Choroid plexus epithelial cell (primary cell): ENCODE measurements around the gene RETREG1.
"Not testable (repeated sequence)": the region's sequence is repeated elsewhere in the genome, so short reads cannot be mapped to it uniquely, and the experiment has no call there.

Experiments
- DNase-seq: peaks from one replicate; pipeline ENCODE4 v3.0.0-alpha.2; 2010; ENCODE audit warnings: low read depth
- H3K4me3 ChIP-seq: 2 replicates; pipeline ENCODE4 v1.5.1; 2011; ENCODE audit warnings: low read depth, mild to moderate bottlenecking, control low read depth, low read length, moderate library complexity
- TF ChIP-seq, protein P1 (sequence below): conservative IDR thresholded peaks from 2 replicates; pipeline ENCODE4 v1.5.1; 2011; ENCODE audit warnings: low read depth, mild to moderate bottlenecking, control low read depth, inconsistent platforms, low read length, moderate library complexity

The RETREG1 gene

DNA sequence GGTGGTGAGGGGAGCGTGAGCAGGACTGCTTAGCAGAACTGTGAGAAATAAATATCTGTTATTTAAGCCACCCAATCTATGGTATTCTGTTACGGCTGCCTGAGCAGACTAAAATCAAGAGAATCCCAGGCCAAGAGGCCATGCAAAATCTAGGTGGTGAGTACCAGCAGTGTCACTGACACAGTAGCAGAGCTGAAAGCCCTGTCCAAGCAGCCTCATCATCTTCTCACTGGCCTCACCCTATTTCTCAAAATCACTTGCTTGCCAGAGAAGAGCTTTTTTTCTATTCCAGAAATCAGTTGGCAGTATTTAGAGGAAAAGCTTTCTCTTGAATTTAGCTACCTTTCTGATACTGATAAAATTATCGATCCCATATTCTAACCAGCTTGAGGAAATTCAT lies 68.0 kb downstream of the RETREG1 start:
- no peak for DNase-seq
- no peak overlapping the region for H3K4me3 ChIP-seq
- TF ChIP-seq, protein P1, sequence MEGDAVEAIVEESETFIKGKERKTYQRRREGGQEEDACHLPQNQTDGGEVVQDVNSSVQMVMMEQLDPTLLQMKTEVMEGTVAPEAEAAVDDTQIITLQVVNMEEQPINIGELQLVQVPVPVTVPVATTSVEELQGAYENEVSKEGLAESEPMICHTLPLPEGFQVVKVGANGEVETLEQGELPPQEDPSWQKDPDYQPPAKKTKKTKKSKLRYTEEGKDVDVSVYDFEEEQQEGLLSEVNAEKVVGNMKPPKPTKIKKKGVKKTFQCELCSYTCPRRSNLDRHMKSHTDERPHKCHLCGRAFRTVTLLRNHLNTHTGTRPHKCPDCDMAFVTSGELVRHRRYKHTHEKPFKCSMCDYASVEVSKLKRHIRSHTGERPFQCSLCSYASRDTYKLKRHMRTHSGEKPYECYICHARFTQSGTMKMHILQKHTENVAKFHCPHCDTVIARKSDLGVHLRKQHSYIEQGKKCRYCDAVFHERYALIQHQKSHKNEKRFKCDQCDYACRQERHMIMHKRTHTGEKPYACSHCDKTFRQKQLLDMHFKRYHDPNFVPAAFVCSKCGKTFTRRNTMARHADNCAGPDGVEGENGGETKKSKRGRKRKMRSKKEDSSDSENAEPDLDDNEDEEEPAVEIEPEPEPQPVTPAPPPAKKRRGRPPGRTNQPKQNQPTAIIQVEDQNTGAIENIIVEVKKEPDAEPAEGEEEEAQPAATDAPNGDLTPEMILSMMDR: no peak

DNA sequence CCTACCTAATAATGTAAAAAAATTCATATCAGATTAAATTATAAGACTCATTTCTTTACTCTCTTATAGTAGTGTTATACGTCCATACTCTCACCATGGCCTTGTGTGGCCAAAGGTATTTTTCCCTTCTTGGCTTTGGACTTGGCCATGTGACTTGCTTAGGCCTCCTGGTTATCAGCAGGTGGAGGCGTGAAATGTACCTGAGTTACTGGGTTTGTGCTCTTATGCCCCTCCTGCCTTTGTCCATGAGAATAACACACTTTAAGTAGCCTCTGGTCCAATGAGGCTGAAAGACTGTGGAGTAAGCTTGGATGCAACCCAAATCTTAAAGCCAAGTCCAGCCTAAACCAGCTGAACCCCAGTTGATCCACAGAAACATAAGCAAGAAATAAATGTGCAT lies 68.7 kb downstream of the RETREG1 start:
- TF ChIP-seq, protein P1: no peak
- no peak for DNase-seq
- no peak overlapping the region for H3K4me3 ChIP-seq

DNA sequence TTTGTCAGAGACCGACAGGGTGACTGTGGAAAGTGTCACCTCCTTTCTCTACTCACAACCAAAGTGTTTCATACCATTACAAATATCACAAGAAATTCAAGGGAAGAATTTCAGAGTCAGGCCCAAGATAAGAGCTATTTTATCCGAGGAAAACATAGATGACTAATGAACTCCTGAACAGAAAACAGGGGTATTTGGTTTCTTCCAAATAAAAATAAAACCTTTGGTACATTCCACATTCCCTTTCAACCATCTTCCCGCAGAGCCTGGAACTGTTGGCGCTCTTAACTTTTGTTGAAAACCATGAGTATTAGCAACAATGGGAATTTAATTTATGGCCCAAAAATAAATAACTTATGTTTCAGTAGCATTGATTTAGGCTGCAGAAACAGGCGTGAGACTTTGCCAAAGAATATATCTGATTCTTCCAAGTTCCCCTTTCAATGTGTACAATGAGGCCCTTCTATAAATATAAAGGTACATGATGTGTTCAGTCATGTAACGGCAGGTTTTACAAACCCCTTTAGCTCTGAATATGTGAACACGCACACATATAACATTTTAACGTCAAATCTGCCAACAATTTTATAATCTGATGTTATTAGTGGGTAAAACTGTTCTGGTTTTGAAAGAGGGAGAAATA lies 69.5 kb downstream of the RETREG1 start:
- peak; percentile 71 for DNase-seq
- TF ChIP-seq, protein P1: no peak
- H3K4me3 ChIP-seq: no peak overlapping the region

DNA sequence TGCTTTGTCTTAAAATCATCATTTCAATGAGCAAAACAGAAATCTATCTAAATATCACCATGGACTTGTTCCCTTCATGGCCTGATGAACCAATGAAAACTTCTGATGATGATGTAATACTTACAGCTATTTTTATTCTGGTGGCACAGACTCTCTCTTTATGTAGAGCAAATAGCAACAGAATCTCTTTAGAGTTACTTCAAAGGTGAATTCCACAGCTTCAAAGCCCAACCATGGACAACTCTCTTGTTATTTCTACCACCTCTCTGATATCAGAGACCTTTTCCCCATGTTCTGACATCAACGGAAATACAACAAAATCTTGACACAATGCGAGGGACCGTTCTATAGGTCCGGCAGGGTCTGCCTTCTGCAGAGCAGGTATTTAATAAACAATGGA lies 70.1 kb downstream of the RETREG1 start:
- TF ChIP-seq, protein P1: no peak
- H3K4me3 ChIP-seq: no peak overlapping the region
- peak; percentile 63 for DNase-seq

DNA sequence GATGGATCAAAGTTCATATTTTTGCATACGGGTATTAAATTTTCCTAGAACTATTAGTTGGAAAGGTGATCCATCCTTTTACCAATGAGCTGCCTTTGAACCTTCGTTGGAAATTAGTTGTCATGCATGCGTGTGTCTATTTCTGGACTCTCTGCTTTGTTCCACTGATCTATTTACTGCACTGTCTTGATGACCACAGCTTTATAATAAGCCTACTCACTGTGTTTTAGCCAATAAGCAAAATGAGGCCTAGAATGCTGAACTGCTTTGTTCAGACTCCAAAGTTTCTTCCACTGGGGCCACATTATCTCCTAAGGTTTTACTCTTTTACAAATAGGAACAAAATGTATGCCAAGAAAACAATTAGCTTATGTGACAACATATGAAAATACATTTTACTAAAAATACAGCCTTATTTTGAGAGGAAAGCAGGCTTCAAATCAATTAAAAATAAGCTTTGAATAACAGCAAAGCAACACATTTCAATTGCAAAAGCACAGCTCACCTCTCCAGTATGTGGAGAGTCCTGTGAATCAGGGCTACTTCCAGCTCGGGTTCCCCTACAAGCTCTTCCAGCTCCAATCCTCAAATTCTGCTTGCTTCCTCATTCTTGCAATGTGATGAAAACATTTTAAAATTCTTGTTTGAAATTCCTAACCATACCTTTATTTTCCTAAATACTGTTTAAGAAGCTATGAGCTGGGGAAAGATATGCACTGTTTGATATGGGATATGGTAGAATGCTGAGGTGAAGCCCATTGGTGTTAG lies 72.0 kb downstream of the RETREG1 start:
- TF ChIP-seq, protein P1: no peak
- H3K4me3 ChIP-seq: no peak overlapping the region
- peak; percentile 46 for DNase-seq

DNA sequence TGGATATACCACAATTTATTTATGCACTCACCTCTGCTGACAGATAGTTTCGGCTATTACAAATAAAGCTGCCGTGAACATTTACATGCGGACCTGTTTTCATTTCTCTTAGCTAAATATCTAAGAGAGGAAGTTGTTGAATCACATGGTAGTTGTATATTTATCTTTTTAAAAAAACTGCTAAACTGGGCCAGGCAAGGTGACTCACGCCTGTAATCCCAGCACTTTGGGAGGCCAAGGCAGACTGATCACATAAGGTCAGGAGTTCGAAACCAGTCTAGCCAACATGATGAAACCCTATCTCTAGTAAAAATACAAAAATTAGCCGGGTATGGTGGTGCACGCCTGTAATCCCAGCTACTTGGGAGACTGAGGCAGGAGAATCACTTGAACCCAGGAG lies 73.6 kb downstream of the RETREG1 start:
- DNase-seq: peak; percentile 83
- not testable (repeated sequence) for H3K4me3 ChIP-seq

DNA sequence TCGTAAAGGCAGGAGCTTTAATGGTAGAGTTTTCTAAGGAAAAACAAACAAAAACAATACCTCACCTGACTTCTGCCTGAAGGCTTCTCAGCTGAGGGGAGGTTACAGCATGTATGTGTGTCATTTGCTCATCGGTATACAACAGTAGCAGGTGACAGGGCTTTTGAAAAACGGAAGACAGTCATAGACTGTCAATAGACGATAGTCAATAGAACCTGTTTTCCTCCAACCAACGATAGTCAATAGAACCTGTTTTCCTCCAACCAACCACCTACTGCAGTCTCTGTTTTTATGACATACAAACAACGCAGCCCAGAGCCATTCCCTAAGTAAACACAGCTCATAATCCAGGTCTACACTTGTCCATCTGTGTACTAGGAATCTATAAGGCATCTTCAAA lies 74.6 kb downstream of the RETREG1 start:
- no peak overlapping the region for H3K4me3 ChIP-seq
- no peak for DNase-seq
- TF ChIP-seq, protein P1: no peak

DNA sequence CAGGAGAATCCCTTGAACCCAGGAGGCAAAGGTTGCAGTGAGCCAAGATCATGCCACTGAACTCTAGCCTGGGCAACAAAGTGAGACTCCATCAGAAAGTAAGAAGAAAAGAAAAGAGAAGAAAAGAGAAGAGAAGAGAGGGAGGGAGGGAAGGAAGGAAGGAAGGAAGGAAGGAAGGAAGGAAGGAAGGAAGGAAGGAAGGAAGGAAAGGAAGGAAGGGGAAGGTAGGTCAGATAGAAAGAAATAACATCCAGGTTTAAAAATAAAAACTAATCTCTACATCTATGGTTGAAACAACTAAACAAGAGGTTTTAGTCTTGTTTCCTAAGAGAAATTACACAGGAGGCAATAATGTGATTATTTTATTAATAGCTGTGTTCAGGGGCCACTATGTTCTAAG lies 75.2 kb downstream of the RETREG1 start:
- DNase-seq, H3K4me3 ChIP-seq: not testable (repeated sequence)
